T-helper 2 cell treated with Interferon-gamma antibody and Interleukin-4, amounts not matched to agents 5 μg/mL and 100 μg/mL, for 36 hours (primary cell): ENCODE measurements around the gene DBI.

Source experiments
- DNase-seq: peaks from one replicate; pipeline ENCODE4 v3.0.0; 2021; ENCODE audit warnings: low spot score
- H3K27ac Mint-ChIP-seq: one replicate; pipeline ENCODE4 v1.8.0; 2021; ENCODE audit warnings: mild to moderate bottlenecking, mixed read lengths
- H3K27me3 Mint-ChIP-seq: one replicate; pipeline ENCODE4 v1.8.0; 2021; ENCODE audit warnings: low read depth, mixed read lengths
- H3K36me3 Mint-ChIP-seq: one replicate; pipeline ENCODE4 v1.8.0; 2021; ENCODE audit warnings: low read depth, mixed read lengths
- H3K4me1 Mint-ChIP-seq: one replicate; pipeline ENCODE4 v1.8.0; 2021; ENCODE audit warnings: low read depth, mixed read lengths
- H3K4me3 Mint-ChIP-seq: one replicate; pipeline ENCODE4 v1.8.0; 2022; ENCODE audit warnings: mild to moderate bottlenecking, moderate library complexity, mixed read lengths
- H3K9me3 Mint-ChIP-seq: one replicate; pipeline ENCODE4 v1.8.0; 2021; ENCODE audit warnings: mixed read lengths

The DBI gene

DNA sequence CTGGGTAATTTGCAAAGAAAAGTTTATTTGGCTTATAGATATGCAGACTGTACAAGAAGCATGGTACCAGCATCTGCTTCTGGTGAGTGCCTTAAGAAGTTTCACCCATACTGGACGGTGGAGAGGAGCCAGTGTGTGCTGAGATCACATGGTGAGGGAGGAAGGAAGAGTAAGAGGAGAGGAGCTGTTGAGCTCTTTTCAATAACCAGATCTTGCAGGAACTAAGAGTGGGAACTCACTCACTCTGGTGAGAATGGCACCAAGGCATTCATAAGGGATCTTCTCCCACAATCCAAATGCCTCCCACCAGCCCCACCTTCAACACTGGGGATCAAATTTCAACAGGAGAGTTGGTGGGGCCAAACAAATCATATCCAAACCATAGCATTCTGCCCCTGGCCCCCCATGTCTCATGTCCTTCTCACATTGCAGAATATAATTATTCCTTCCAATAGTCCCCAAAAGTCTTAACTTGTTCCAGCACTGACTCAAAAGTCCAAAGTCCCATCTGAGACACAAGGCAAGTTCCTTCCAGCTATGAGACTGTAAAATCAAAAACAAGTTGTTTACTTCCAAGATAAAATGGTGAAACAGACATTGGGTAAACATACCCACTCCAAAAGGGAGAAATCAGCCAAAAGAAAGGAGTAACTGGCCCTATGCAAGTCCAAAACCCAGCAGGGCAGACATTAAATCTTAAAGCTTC is 53.2 kb downstream of the DBI start:
- Mint-ChIP-seq H3K4me3 (no peak overlapping the region), H3K36me3 (no peaks in the 10 kb centered on the region), H3K9me3 (no peaks in the 10 kb centered on the region), H3K27ac (no peak overlapping the region), H3K27me3 (peaks cover 24% of the 10 kb centered on the region), H3K4me1 (peaks cover 1% of the 10 kb centered on the region)
- DNase-seq: no peak

DNA sequence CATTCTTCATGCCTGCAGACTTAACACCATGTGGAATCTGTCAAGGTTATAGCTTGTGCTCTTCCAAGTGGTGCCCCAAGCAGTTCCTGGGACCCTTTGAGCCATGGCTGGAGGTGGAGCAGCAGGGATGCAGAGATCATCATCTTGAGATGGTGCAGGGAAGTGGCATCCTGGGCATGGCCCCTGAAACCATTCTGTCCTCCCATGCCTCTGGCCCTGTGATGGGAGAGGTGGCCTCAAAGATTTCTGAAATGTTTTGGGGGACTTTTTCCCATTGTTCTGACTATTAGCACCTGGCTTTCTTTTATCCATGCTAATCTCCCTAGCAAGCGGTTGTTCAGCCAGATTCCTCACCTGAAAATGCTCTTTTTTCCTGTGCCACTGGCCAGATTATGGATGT is 54.5 kb downstream of the DBI start:
- H3K36me3 Mint-ChIP-seq: no peaks in the 10 kb centered on the region
- H3K27me3 Mint-ChIP-seq: peaks cover 24% of the 10 kb centered on the region
- H3K9me3 Mint-ChIP-seq: no peaks in the 10 kb centered on the region
- no peak for DNase-seq
- no peak overlapping the region for H3K27ac Mint-ChIP-seq
- no peak overlapping the region for H3K4me3 Mint-ChIP-seq
- no peaks in the 10 kb centered on the region for H3K4me1 Mint-ChIP-seq

- Mint-ChIP-seq H3K4me1 (no peaks in the 10 kb centered on the region), H3K4me3 (no peak overlapping the region), H3K27ac (no peak overlapping the region), H3K27me3 (peaks cover 26% of the 10 kb centered on the region), H3K9me3 (no peaks in the 10 kb centered on the region), H3K36me3 (no peaks in the 10 kb centered on the region)
- DNase-seq: no peak
These were observed 55.0 kb downstream of the DBI start for GRCh38 chr2:119421741-119422140.
